Psoas muscle (tissue), 8 donors: Measurements from ENCODE around the gene CHN1. TPM values are rescaled to one million over a fixed set of nuclear protein-coding genes. Genes with fewer than 3 reads are reported as not detected.

Source experiments
- ATAC-seq, 4 donors: fragments of 200-7000 bp; cut with Tn5 transposase; one replicate each; pipeline ENCODE4 v1.9.1; 2020; ENCODE audit warnings: moderate library complexity in 3 of 4, mild to moderate bottlenecking in 2 of 4
- DNase-seq, 2 donors: peaks; one replicate each; pipeline ENCODE4 v3.0.0-alpha.2; 2020
- H3K27ac ChIP-seq: fragments of 200-600 bp; one replicate; pipeline ENCODE4 v1.8.0; 2022
- H3K27me3 ChIP-seq, 3 donors: fragments of 200-600 bp in 1 of 3; one replicate each; pipeline versions ENCODE4 v1.6.1 to v1.8.0; 2013 to 2022; ENCODE audit warnings: low read length in 2 of 3, mild to moderate bottlenecking in 2 of 3, moderate library complexity in 1 of 3; ENCODE audit not compliant: insufficient read depth in 3 of 3
- H3K36me3 ChIP-seq, 2 donors: fragments of 200-600 bp in 1 of 2; one replicate each; pipeline versions ENCODE4 v1.6.1 to v1.8.0; 2013 to 2022; ENCODE audit warnings: low read depth in 1 of 2, mild to moderate bottlenecking in 1 of 2, moderate library complexity in 1 of 2; ENCODE audit not compliant: insufficient read depth in 1 of 2
- H3K4me1 ChIP-seq: fragments of 200-600 bp; one replicate; pipeline ENCODE4 v1.8.0; 2022
- H3K4me3 ChIP-seq: fragments of 200-600 bp; one replicate; pipeline ENCODE4 v1.8.0; 2022; ENCODE audit warnings: mild to moderate bottlenecking
- H3K9me3 ChIP-seq: fragments of 200-600 bp; one replicate; pipeline ENCODE4 v1.8.0; 2022
- CTCF ChIP-seq: fragments of 200-600 bp; IDR thresholded peaks from one replicate; pipeline ENCODE4 v1.8.0; 2022; ENCODE audit warnings: antibody characterized with exemption
- WGBS, 3 donors: extraction: QIAGEN DNeasy Blood & Tissue Kit; methylation state at CpG; one replicate each; pipeline versions ENCODE4 v1.1.6 to v1.1.7; 2013; 5-methylcytosine and 5-hydroxymethylcytosine counted together
- intact Hi-C, 2 donors: fragments of 100-400 bp; cut with DNase I; formaldehyde crosslinking; loops; one replicate each; pipeline versions ENCODE4 v1.11.0 to v1.14.2; 2022
- polyA plus RNA-seq, 3 donors: library from polyadenylated mRNA; stranded (reverse); fragments of 200-250 nt; gene quantifications; one replicate each; pipeline ENCODE4 v1.2.3, GENCODE V29; 2013
- total RNA-seq, 4 donors: library from RNA; stranded (reverse); fragmentation: NEBNext Ultra II Directional in 2 of 4; extraction: Animal tissue kit (Norgen Biotek cat#: 25700) in 2 of 4; gene quantifications; one replicate each; pipeline versions ENCODE4 v1.2.1 to v1.2.4, GENCODE V29; 2021 to 2023
- donor health status: healthy with polysubstance abuse.
- donor health status: DM: no; HTN: no; CAD: no; lungs with moderate emphysema.
- donor health status: Bipolar disorder and iron deficiency.
- donor health status: healthy.
- donor health status: DM: yes; HTN: yes; CAD: no.
- donor health status: DM: no; HTN: no; CAD: no.
- donor health status: DM: no; HTN: no; CAD: no.
- donor health status: DM: yes; HTN: yes; CAD: no.

Gene CHN1
- total and polyA plus RNA-seq, 7 donors = 1.8 to 4.2 (median 2.3) TPM

- intact Hi-C loops = no loop called here
Observed at GRCh38 chr2:175017618-175018414, 12.6 kb upstream of the CHN1 start.

GRCh38 chr2:175015340-175015739 is 10.2 kb upstream of the CHN1 start:
- WGBS, 3 donors = 64 to 69% (median 67%) methylated on average over 3 of the region's 3 CpGs
- Histone ChIP-seq H3K36me3 (no peaks in the 10 kb centered on the region), H3K27ac (no peak overlapping the region), H3K4me1 (no peaks in the 10 kb centered on the region), H3K9me3 (no peaks in the 10 kb centered on the region), H3K27me3 (no peaks in the 10 kb centered on the region), H3K4me3 (no peak overlapping the region)
- ATAC-seq (no peak), DNase-seq (no peak)
- intact Hi-C loops = no loop called here
- no peak for TF ChIP-seq CTCF

More at GRCh38 chr2:175017618-175018414, 12.6 kb upstream of the CHN1 start:
- ATAC-seq (no peak), DNase-seq (no peak)
- Histone ChIP-seq H3K9me3 (no peaks in the 10 kb centered on the region), H3K4me1 (no peaks in the 10 kb centered on the region), H3K4me3 (no peak overlapping the region), H3K27me3 (no peaks in the 10 kb centered on the region), H3K27ac (no peak overlapping the region), H3K36me3 (no peaks in the 10 kb centered on the region)
- 93 to 95% (median 95%) methylated on average over 5 of the region's 5 CpGs for WGBS, 3 donors
- TF ChIP-seq CTCF = no peak

- Histone ChIP-seq H3K27ac (no peak overlapping the region), H3K4me3 (no peak overlapping the region), H3K27me3 (peaks cover 0 to 5% (median 0%) of the 10 kb centered on the region in 3 donors), H3K4me1 (no peaks in the 10 kb centered on the region), H3K9me3 (no peaks in the 10 kb centered on the region), H3K36me3 (no peaks in the 10 kb centered on the region)
- WGBS, 3 donors = 93 to 98% (median 98%) methylated on average over 2 of the region's 2 CpGs
- no peak for ATAC-seq
- intact Hi-C loops = no loop called here
- no peak for DNase-seq
- TF ChIP-seq CTCF = no peak
Observed at GRCh38 chr2:175012516-175012915, 7.3 kb upstream of the CHN1 start.

- WGBS, 3 donors = 0 to 23% (median 14%) methylated on average over 1 of the region's 1 CpG
- H3K27me3 ChIP-seq = peaks cover 0 to 13% (median 0%) of the 10 kb centered on the region in 3 donors
- no peak overlapping the region for H3K27ac ChIP-seq
- H3K4me1 ChIP-seq = no peaks in the 10 kb centered on the region
- ATAC-seq (no peak), DNase-seq (no peak)
- no peak overlapping the region for H3K4me3 ChIP-seq
- intact Hi-C loops = no loop called here
- no peaks in the 10 kb centered on the region for H3K9me3 ChIP-seq
- no peaks in the 10 kb centered on the region for H3K36me3 ChIP-seq
- no peak for TF ChIP-seq CTCF
Observed at GRCh38 chr2:175011505-175011904, 6.3 kb upstream of the CHN1 start.
